GM21825 (cell line): ENCODE results near the gene KCNIP1.

Experiments
- ATAC-seq: cut with Tn5 transposase; IDR thresholded peaks from one replicate; pipeline ENCODE4 v1.9.1; 2021; ENCODE audit warnings: mild to moderate bottlenecking, moderate library complexity; ENCODE audit not compliant: unreplicated experiment

Gene KCNIP1

GRCh38 chr5:170503990-170504596, at the start of gene KCNIP1:
Gene KCNIP1, plus strand, starts transcription at chr5:170504020.
- no peak for ATAC-seq

DNA sequence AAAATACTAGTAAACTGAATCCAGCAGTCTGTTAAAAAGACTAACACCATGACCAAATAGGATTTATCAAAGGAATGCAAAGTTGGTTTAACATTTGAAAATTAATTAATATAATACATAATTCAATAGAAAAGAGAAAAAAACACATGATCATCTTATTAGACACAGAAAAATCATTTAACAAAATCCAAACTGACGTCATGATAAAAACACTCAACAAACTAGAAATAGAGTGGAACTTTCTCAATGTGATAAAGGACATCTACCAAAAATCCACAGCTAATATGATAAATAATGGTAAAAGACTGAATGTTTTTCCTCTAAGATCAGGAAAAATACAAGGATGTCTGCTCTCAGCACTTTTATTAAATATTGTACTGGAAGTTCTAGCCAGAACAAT, 40.4 kb upstream of the KCNIP1 start:
- ATAC-seq = no peak

DNA sequence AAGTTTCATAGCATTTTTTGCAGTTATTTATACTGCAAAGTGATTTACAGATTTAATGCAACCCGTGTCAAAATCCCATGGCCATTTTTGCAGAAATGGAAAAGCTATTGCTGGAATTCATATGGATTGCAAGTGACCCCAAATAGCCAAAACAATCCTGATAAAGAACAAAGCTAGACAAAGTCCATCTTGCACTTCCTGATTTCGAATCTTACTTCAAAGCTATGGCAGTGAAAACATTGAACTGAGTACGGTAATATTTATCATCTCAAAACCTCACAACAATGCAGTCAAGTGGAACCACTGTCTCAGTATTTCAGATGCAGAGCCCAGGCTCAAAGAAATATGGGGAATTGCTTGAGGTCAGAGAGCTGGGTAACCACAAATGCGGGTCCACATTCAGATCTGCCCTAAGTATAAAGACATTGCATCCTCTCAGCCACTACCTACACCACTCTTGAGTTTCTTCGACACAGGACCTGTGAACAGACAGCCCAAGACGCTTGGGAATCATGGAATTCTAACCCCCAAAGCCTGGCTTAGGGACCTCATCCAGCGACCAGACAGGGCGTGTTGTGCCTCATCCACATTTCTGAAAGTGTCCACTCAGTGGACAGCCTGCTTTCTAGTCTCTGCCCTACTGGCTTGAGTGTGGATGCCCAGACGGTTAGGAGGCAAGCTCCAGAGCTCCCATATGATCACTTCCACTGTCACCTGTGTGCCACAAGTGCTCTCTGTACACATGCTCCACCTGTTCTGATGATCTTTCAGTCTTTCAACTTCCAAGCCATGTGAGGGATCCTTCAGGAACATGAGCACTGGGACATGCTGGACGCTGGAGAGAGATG, 39.3 kb upstream of the KCNIP1 start:
- ATAC-seq = no peak

DNA sequence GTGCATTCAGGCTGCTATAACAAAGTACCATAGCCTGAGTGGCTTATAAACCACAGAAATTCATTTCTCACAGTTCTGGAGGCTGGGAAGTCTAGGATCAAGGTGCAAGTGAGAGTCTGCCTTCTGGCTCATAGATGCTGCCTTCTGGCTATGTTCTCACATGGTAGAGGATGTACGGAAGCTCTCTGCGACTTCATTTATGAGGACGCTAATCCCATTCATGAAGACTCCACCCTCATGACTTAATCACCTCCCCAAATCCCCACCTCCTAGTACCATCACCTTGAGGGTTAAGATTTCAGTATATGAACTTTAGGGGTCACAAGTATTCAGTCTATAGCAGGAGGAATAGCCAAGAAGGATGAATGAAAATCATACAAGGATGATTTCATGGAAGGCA, 37.3 kb upstream of the KCNIP1 start:
- ATAC-seq = no peak

GRCh38 chr5:170466988-170467707, 36.7 kb upstream of the KCNIP1 start:
- ATAC-seq = no peak

- no peak for ATAC-seq
Measured at GRCh38 chr5:170468633-170469285, 35.1 kb upstream of the KCNIP1 start.

GRCh38 chr5:170469414-170469813, 34.4 kb upstream of the KCNIP1 start:
- no peak for ATAC-seq

GRCh38 chr5:170470275-170470674, 33.5 kb upstream of the KCNIP1 start:
- ATAC-seq = no peak

DNA sequence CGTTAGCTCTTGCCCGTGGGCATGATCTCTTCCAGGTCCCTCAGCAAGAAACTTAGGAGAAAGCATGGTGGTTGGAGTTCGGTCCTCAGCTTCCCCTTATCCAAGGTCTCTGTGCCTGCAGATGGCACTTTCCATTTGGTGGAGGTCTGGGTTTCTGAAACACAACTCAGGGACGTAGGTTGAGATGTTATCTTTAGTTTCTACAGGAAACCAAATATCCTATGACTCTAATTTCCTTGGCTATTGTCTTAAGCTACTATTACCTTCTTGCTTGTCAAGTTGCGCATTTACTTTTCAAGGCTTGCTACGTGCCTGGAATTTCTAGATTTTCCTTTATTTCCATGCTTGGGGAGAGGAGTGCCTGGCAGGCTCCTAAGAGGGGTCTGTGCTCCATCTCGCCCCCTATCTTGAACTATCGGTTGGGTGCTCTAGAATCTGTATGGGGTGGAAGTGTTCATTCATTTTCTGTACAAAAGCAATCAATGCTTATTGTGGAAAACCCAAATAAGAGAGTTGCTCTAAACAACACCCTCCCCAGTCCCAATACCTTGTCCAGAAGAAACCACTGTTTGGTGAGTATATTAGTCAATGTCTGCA, 32.9 kb upstream of the KCNIP1 start:
- ATAC-seq = no peak

- no peak for ATAC-seq
Measured at GRCh38 chr5:170471551-170472178, 32.2 kb upstream of the KCNIP1 start.

GRCh38 chr5:170473642-170474041, 30.2 kb upstream of the KCNIP1 start:
- ATAC-seq = no peak

- no peak for ATAC-seq
Measured at GRCh38 chr5:170474489-170475274, 29.1 kb upstream of the KCNIP1 start.

GRCh38 chr5:170475294-170476000, 28.4 kb upstream of the KCNIP1 start:
- ATAC-seq = no peak

DNA sequence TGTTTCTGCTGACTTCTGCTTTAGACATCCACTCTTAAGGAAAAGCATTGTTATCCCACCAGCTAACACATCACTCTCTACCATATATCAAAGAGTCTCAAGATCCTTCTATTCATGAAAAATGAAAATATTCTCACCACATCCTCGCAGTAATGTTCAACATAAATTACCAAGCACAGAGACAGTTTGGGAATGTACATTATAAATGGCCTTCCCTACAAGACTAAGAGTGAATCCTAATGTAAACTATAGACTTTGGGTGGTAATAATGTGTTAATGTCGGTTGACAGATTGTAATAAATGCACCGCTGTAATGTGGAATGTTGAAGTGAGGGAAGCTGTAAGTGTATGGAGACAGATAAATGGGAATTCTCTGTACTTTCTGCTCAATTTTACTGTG, 27.1 kb upstream of the KCNIP1 start:
- no peak for ATAC-seq

- ATAC-seq = no peak
Measured at GRCh38 chr5:170477906-170478305, 25.9 kb upstream of the KCNIP1 start.

DNA sequence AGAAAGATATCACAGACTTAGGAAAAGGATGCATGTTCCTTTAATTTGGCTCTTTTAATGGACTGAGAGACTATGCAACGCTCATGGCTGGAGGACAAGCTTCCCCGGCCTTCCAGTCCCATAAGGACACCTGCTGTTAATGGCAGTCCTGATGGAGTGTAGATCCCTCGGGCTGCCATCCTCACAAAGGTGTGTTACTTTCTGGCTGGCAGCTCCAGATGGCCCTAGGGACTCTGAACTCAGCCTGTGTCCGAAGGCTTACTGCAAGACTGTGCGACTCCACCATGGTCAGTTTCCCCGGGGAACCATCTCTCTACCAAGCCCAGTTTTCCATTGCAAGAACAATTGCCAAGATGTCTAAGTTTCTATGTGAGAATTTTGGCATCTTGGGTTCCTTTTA, 25.5 kb upstream of the KCNIP1 start:
- ATAC-seq = no peak

- ATAC-seq = no peak
Measured at GRCh38 chr5:170479484-170479883, 24.3 kb upstream of the KCNIP1 start.

DNA sequence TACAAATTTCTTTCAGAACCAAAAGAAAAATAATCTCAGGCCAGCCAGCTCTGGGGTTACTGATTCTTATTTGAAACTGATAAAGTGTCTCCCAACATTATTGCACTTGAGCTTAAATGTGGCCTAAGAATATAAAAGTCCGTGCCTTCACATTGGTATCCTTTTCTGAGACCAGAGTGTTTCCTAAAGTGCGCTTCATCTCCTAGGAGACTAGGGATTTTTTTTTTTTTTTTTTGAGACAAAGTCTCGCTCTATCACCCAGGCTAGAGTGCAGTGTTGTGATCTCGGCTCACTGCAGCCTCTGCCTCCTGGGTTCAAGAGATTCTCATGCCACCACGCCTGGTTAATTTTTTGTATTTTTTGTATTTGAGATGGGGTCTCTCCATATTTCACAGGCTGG, 23.6 kb upstream of the KCNIP1 start:
- no peak for ATAC-seq

DNA sequence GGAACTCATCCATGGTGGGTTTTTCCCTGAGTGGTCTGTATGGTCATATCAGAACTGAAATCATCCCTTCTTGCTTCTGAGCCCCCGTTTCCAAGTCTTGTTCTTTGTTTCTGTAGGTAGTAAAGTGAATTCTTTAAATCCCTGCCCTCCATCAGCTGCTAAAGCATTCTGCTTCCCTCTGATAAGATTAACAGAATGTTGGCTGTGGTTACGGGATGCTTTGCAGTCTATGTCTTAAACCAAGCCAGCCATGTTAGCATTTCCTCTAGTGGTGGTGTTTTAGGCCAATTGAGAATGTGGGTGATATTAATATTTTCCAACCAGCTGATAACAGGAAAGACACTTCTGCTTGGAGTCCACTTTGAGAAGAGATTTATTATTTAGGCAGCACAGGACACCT, 22.0 kb upstream of the KCNIP1 start:
- ATAC-seq = no peak
